GM12878 (cell line): Measurements from ENCODE around the gene GSE1. TPM values are rescaled to one million over a fixed set of nuclear protein-coding genes. Genes with fewer than 3 reads are reported as not detected.

Source experiments
- ATAC-seq: fragments of 200-7000 bp; cut with Tn5 transposase; 3 replicates; pipeline ENCODE4 v1.9.1; 2020; ENCODE audit warnings: mild to moderate bottlenecking, moderate library complexity
- BruUV-seq: library from RNA; stranded (reverse); fragments of 400-500 nt; replicated peaks from 2 replicates; lab custom pipeline; 2021; lab: Mats Ljungman, UMichigan
- CTCF ChIA-PET: fragments of 300-600 bp; sonication (Branson Sonifier 250); formaldehyde crosslinking; extraction: SDS; loops from one replicate; lab custom pipeline; 2021; ENCODE audit warnings: inconsistent platforms; lab: Yijun Ruan, JAX
- POLR2A ChIA-PET: fragments of 350-600 bp; formaldehyde crosslinking; extraction: SDS; loops from one replicate; lab custom pipeline; 2021; ENCODE audit warnings: inconsistent platforms; lab: Charles Lee
- RAD21 ChIA-PET: fragments of 300-600 bp; sonication (Branson Sonifier 250); formaldehyde crosslinking; loops from one replicate; lab custom pipeline; 2023; ENCODE audit warnings: antibody characterized with exemption; ENCODE audit not compliant: unreplicated experiment; lab: Charles Lee
- SMC1A ChIA-PET: fragments of 300-600 bp; sonication (Branson Sonifier 250); formaldehyde crosslinking; loops from one replicate; lab custom pipeline; 2023; ENCODE audit not compliant: unreplicated experiment, uncharacterized antibody; lab: Charles Lee
- DNase-seq: peaks from one replicate; pipeline ENCODE4 v3.0.0-alpha.2; 2011; ENCODE audit warnings: low read depth, low spot score
- FAIRE-seq: peaks from 3 replicates; lab custom pipeline; 2011; peaks lifted over from hg19 to GRCh38; lab: Jason Lieb, UNC
- H2AFZ ChIP-seq: 2 replicates; pipeline ENCODE4 v1.6.0; 2011; ENCODE audit warnings: low read depth, low read length, control low read depth; ENCODE audit not compliant: control insufficient read depth
- H3K27ac ChIP-seq: 2 replicates; pipeline ENCODE4 v1.5.1; 2011; ENCODE audit warnings: control low read depth; ENCODE audit not compliant: control insufficient read depth, insufficient read depth
- H3K27me3 ChIP-seq, 2 experiments: replicated peaks in 1 of 2; 2 replicates each; pipeline versions ENCODE4 v1.6.0 to v1.6.1; 2011; ENCODE audit warnings: low read length in 1 of 2; ENCODE audit not compliant: control insufficient read depth in 2 of 2, insufficient read depth in 2 of 2
- H3K36me3 ChIP-seq, 2 experiments: 2 replicates each; pipeline ENCODE4 v1.5.1; 2011; ENCODE audit warnings: low read length in 1 of 2; ENCODE audit not compliant: control insufficient read depth in 2 of 2, insufficient read depth in 2 of 2
- H3K4me1 ChIP-seq: 2 replicates; pipeline ENCODE4 v1.6.1; 2011; ENCODE audit warnings: mild to moderate bottlenecking, low read length, moderate library complexity, mixed read lengths; ENCODE audit not compliant: control insufficient read depth, insufficient read depth
- H3K4me2 ChIP-seq: 2 replicates; pipeline ENCODE4 v1.6.0; 2011; ENCODE audit warnings: control low read depth; ENCODE audit not compliant: control insufficient read depth, insufficient read depth
- H3K4me3 ChIP-seq: fragments of 200-600 bp; sonication (generic); 2 replicates; pipeline ENCODE4 v1.5.1; 2016
- H3K79me2 ChIP-seq: 2 replicates; pipeline ENCODE4 v1.6.0; 2011; ENCODE audit warnings: low read length; ENCODE audit not compliant: control insufficient read depth, insufficient read depth
- H3K9ac ChIP-seq: 2 replicates; pipeline ENCODE4 v1.8.0; 2011; ENCODE audit warnings: low read length, control low read depth, mixed read lengths; ENCODE audit not compliant: control insufficient read depth, insufficient read depth
- H3K9me3 ChIP-seq: replicated peaks from 3 replicates; pipeline ENCODE4 v1.5.1; 2011; ENCODE audit warnings: mild to moderate bottlenecking, low read length; ENCODE audit not compliant: control insufficient read depth, insufficient read depth
- H4K20me1 ChIP-seq: 2 replicates; pipeline ENCODE4 v1.6.0; 2011; ENCODE audit not compliant: control insufficient read depth, insufficient read depth
- CBFB ChIP-seq: IDR thresholded peaks from 2 replicates; pipeline ENCODE4 v1.6.1; 2016; ENCODE audit warnings: antibody characterized with exemption, low read depth
- EED ChIP-seq: sonication (generic); IDR thresholded peaks from 2 replicates; pipeline ENCODE4 v1.6.1; 2016; ENCODE audit warnings: antibody characterized with exemption, low read depth
- IKZF2 ChIP-seq, 2 experiments: fragments of 450-650 bp; IDR thresholded peaks; 2 replicates each; pipeline ENCODE4 v1.6.1; 2017; ENCODE audit warnings: mild to moderate bottlenecking in 2 of 2, moderate library complexity in 2 of 2
- MYC ChIP-seq: IDR thresholded peaks from 2 replicates; pipeline ENCODE4 v1.6.1; 2011; ENCODE audit warnings: mild to moderate bottlenecking, low read length, moderate library complexity, inconsistent platforms; ENCODE audit not compliant: insufficient read depth, insufficient replicate concordance, insufficient read length, severe bottlenecking
- NFXL1 ChIP-seq: fragments of 450-650 bp; IDR thresholded peaks from 2 replicates; pipeline ENCODE4 v1.6.1; 2017; ENCODE audit warnings: antibody characterized with exemption, mild to moderate bottlenecking, borderline replicate concordance
- SIX5 ChIP-seq: IDR thresholded peaks from 2 replicates; pipeline ENCODE4 v1.6.1; 2011; ENCODE audit warnings: mild to moderate bottlenecking, low read depth, low read length, moderate library complexity; ENCODE audit not compliant: severe bottlenecking
- SPI1 ChIP-seq: IDR thresholded peaks from 2 replicates; pipeline ENCODE4 v1.6.1; 2011; ENCODE audit warnings: low read depth, mild to moderate bottlenecking, low read length, moderate library complexity, borderline replicate concordance; ENCODE audit not compliant: insufficient read depth
- STAT1 ChIP-seq: fragments of 450-650 bp; conservative IDR thresholded peaks from 2 replicates; pipeline ENCODE4 v1.6.1; 2014; ENCODE audit warnings: antibody characterized with exemption, mild to moderate bottlenecking
- WGBS: methylation state at CpG from one replicate; pipeline ENCODE4 v1.1.6; 2016; ENCODE audit warnings: low lambda C conversion rate; ENCODE audit not compliant: insufficient replicate concordance, insufficient coverage; ENCODE audit errors: missing lambda C conversion rate; 5-methylcytosine and 5-hydroxymethylcytosine counted together
- in situ Hi-C: fragments of 300-500 bp; cut with MboI; formaldehyde crosslinking; loops from 9 replicates; pipeline ENCODE4 v1.14.3; 2018; ENCODE audit warnings: mixed read lengths
- intact Hi-C: fragments of 100-400 bp; cut with micrococcal nuclease; formaldehyde crosslinking; loops from one replicate; pipeline ENCODE4 v1.14.2; 2022; ENCODE audit not compliant: unreplicated experiment
- polyA plus RNA-seq, 11 experiments: library from polyadenylated mRNA; depleted of rRNA in 4 of 11; unstranded in 6 of 11; stranded (reverse) in 5 of 11; fragments of >200 nt; fragmentation: Nextera tagmentation in 4 of 11; fragmentation: Illumina TruSeq in 1 of 11; extraction: Ambion mirVana in 4 of 11; extraction: Trizol in 1 of 11; gene quantifications; 1 replicate in 1 of 11; 2 replicates in 10 of 11; pipeline versions ENCODE4 v1.2.1 to v1.2.3, GENCODE V29; 2011 to 2016; ENCODE audit warnings: inconsistent platforms in 2 of 11, missing spikeins in 2 of 11, low read depth in 1 of 11
- total RNA-seq, 4 experiments: library from RNA; depleted of rRNA in 3 of 4; stranded (reverse); fragments of >200 nt in 3 of 4; fragmentation: Illumina TruSeq in 1 of 4; extraction: Trizol in 1 of 4; gene quantifications; 2 replicates each; pipeline versions ENCODE4 v1.2.1 to v1.2.3, GENCODE V29; 2013 to 2021
- TF ChIP-seq, protein P1 (sequence below): IDR thresholded peaks from 2 replicates; pipeline ENCODE4 v1.6.1; 2011; ENCODE audit warnings: borderline replicate concordance, low read depth, mild to moderate bottlenecking, moderate library complexity, low read length; ENCODE audit not compliant: insufficient read depth, poor library complexity, severe bottlenecking
- TF ChIP-seq, protein P2 (sequence below): fragments of 450-650 bp; IDR thresholded peaks from 2 replicates; pipeline ENCODE4 v1.6.1; 2017; ENCODE audit warnings: low read depth, mild to moderate bottlenecking, moderate library complexity
- TF ChIP-seq, protein P3 (sequence below): fragments of 450-650 bp; formaldehyde crosslinking; IDR thresholded peaks from 2 replicates; pipeline ENCODE4 v1.4.0; 2020; ENCODE audit warnings: mild to moderate bottlenecking, moderate library complexity
- TF ChIP-seq, protein P4 (sequence below): fragments of 450-650 bp; IDR thresholded peaks from 2 replicates; pipeline ENCODE4 v1.6.1; 2016; ENCODE audit warnings: mild to moderate bottlenecking

GSE1 gene
- total and polyA plus RNA-seq, 10 of the 15 experiments (the other 5 are each of a cell fraction or from before 2014, with no cell fraction given) = 4.6 to 58.7 (median 18.2) TPM

DNA sequence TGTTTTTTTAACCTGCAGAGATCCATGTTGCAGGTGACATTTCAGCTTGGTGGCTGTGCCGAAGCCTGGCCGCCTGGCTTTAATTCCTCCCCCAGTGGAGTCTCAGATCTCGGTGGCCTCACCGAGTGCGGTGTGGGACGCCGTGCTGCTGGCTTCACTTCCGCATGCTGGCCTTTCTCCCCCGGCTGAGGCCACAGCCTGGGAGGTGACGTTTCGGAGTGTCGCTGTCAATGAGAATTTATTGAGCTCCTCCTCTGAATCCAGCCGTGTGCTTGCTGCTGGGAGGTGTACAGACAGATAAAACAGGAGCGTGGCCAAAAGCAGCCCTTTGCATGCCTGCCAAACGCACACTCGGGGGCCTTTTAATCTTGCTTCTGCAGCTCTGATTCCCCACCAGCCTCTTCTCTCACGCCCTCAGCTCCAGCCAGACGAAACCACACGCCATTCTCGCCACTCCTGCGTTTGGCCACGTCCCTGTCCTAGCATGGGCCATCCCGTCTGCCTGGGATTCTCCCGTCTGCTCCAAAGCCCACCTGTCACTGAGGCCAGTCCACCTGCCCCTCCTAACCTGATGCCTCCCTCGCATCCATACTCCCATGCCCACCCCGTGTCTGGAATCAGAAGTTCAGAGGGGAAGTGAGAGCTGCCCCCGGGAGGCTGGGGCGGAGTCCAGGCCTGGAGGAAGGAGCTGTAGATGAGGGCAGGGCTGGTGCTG is 3.6 kb downstream of the GSE1 start (continued):
- TF ChIP-seq, protein P1, sequence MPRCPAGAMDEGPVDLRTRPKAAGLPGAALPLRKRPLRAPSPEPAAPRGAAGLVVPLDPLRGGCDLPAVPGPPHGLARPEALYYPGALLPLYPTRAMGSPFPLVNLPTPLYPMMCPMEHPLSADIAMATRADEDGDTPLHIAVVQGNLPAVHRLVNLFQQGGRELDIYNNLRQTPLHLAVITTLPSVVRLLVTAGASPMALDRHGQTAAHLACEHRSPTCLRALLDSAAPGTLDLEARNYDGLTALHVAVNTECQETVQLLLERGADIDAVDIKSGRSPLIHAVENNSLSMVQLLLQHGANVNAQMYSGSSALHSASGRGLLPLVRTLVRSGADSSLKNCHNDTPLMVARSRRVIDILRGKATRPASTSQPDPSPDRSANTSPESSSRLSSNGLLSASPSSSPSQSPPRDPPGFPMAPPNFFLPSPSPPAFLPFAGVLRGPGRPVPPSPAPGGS = no peak
- TF ChIP-seq, protein P2, sequence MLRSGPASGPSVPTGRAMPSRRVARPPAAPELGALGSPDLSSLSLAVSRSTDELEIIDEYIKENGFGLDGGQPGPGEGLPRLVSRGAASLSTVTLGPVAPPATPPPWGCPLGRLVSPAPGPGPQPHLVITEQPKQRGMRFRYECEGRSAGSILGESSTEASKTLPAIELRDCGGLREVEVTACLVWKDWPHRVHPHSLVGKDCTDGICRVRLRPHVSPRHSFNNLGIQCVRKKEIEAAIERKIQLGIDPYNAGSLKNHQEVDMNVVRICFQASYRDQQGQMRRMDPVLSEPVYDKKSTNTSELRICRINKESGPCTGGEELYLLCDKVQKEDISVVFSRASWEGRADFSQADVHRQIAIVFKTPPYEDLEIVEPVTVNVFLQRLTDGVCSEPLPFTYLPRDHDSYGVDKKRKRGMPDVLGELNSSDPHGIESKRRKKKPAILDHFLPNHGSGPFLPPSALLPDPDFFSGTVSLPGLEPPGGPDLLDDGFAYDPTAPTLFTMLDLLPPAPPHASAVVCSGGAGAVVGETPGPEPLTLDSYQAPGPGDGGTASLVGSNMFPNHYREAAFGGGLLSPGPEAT = no peak
- no peak for TF ChIP-seq SIX5

DNA sequence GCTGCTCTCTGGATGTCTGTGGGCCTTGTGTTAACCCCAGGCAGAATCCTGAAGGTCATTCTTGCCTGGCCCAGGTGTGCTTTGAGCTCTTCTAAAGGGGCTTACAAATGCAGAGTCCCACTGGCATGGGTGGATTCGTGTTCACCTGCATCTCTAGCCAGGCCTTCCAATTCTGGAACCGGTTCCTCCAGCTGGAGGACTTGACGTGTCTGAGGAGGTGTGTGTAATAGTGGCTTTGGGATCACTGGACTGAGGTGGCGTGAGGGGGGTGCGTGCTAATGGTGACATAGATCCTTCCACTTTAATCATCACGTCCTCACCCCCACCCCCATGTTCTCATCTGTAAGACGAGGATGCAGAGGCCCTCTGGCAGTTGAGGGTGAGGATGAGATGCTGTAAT is 4.8 kb downstream of the GSE1 start:
- Histone ChIP-seq H3K36me3 (peaks cover 5 to 13% of the 10 kb centered on the region in 2 experiments; a peak in 3 of 4 replicates), H3K4me1 (peaks cover 33% of the 10 kb centered on the region), H3K4me2 (no peak overlapping the region), H3K9me3 (no peaks in the 10 kb centered on the region), H3K27me3 (no peaks in the 10 kb centered on the region), H4K20me1 (peaks cover 15% of the 10 kb centered on the region), H3K4me3 (no peak overlapping the region), H3K79me2 (peaks cover 85% of the 10 kb centered on the region), H3K9ac (no peak overlapping the region), H3K27ac (no peak overlapping the region), H2AFZ (no peak overlapping the region)
- 83% methylated on average over 7 of the region's 7 CpGs for WGBS
- BruUV-seq = no TSS peak
- ChIA-PET CTCF (interaction anchor here (0.6 to 3.6 kb wide), 5 partner anchors 12 to 725 kb away, joined by 3 to 52 read pairs (median 19); no protein-coding TSS in a partner anchor), RAD21 (interaction anchor here (2.8 to 3.9 kb wide), 2 partner anchors 60 to 64 kb away, joined by 35 to 47 read pairs; no protein-coding TSS in a partner anchor), POLR2A (interaction anchor here (0.9 to 4.3 kb wide), 3 partner anchors 10 to 64 kb away, joined by 3 to 32 read pairs (median 17); no protein-coding TSS in a partner anchor), SMC1A (interaction anchor here (1.2 to 3.9 kb wide), 2 partner anchors 64 to 69 kb away, joined by 5 to 21 read pairs; no protein-coding TSS in a partner anchor)
- in situ Hi-C loops = loop anchor here (25.0 kb wide), 1 partner anchor 181 kb away; no protein-coding TSS in a partner anchor
- no peak for DNase-seq
- no peak for ATAC-seq
- intact Hi-C loops = no loop called here
- no peak for FAIRE-seq
- TF ChIP-seq MYC = no peak
- TF ChIP-seq, protein P3, sequence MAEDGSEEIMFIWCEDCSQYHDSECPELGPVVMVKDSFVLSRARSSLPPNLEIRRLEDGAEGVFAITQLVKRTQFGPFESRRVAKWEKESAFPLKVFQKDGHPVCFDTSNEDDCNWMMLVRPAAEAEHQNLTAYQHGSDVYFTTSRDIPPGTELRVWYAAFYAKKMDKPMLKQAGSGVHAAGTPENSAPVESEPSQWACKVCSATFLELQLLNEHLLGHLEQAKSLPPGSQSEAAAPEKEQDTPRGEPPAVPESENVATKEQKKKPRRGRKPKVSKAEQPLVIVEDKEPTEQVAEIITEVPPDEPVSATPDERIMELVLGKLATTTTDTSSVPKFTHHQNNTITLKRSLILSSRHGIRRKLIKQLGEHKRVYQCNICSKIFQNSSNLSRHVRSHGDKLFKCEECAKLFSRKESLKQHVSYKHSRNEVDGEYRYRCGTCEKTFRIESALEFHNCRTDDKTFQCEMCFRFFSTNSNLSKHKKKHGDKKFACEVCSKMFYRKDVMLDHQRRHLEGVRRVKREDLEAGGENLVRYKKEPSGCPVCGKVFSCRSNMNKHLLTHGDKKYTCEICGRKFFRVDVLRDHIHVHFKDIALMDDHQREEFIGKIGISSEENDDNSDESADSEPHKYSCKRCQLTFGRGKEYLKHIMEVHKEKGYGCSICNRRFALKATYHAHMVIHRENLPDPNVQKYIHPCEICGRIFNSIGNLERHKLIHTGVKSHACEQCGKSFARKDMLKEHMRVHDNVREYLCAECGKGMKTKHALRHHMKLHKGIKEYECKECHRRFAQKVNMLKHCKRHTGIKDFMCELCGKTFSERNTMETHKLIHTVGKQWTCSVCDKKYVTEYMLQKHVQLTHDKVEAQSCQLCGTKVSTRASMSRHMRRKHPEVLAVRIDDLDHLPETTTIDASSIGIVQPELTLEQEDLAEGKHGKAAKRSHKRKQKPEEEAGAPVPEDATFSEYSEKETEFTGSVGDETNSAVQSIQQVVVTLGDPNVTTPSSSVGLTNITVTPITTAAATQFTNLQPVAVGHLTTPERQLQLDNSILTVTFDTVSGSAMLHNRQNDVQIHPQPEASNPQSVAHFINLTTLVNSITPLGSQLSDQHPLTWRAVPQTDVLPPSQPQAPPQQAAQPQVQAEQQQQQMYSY (CRISPR knock-in tag) = no peak
- no peak for TF ChIP-seq STAT1
- TF ChIP-seq, protein P4, sequence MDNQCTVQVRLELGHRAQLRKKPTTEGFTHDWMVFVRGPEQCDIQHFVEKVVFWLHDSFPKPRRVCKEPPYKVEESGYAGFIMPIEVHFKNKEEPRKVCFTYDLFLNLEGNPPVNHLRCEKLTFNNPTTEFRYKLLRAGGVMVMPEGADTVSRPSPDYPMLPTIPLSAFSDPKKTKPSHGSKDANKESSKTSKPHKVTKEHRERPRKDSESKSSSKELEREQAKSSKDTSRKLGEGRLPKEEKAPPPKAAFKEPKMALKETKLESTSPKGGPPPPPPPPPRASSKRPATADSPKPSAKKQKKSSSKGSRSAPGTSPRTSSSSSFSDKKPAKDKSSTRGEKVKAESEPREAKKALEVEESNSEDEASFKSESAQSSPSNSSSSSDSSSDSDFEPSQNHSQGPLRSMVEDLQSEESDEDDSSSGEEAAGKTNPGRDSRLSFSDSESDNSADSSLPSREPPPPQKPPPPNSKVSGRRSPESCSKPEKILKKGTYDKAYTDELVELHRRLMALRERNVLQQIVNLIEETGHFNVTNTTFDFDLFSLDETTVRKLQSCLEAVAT = no peak
- no peak for TF ChIP-seq EED
- TF ChIP-seq CBFB = no peak
- no peak for TF ChIP-seq IKZF2 (IDR thresholded peaks at IDR 0.05)
- no peak for TF ChIP-seq SPI1
- TF ChIP-seq NFXL1 = no peak
